HL-60 (cell line): ENCODE measurements around the gene TOR1AIP2.

ENCODE experiments used
- DNase-seq, 2 experiments: peaks; one replicate each; pipeline ENCODE4 v3.0.0-alpha.2; 2010 to 2020; ENCODE audit warnings: low read depth in 1 of 2, low spot score in 1 of 2
- H3K27ac ChIP-seq: fragments of 250-450 bp; sonication (Bioruptor Pico); replicated peaks from 2 replicates; pipeline ENCODE4 v1.5.1; 2020; ENCODE audit warnings: mild to moderate bottlenecking, moderate library complexity
- H3K27me3 ChIP-seq: fragments of 250-450 bp; sonication (Bioruptor Pico); 2 replicates; pipeline ENCODE4 v1.5.1; 2021; ENCODE audit warnings: mild to moderate bottlenecking, moderate library complexity; ENCODE audit not compliant: insufficient read depth, poor library complexity, severe bottlenecking
- H3K4me3 ChIP-seq: replicated peaks from 2 replicates; pipeline ENCODE4 v1.5.1; 2011; ENCODE audit warnings: mild to moderate bottlenecking, control low read depth, low read length; ENCODE audit not compliant: insufficient read depth
- CTCF ChIP-seq: IDR thresholded peaks from one replicate; pipeline ENCODE4 v1.5.1; 2011; ENCODE audit warnings: low read length, control low read depth, inconsistent platforms; ENCODE audit not compliant: insufficient read depth
- GABPA ChIP-seq: IDR thresholded peaks from 2 replicates; pipeline ENCODE4 v1.6.1; 2012; ENCODE audit warnings: low read depth
- POLR2AphosphoS5 ChIP-seq: IDR thresholded peaks from 2 replicates; pipeline ENCODE4 v1.6.1; 2012; ENCODE audit warnings: low read depth
- REST ChIP-seq: IDR thresholded peaks from 2 replicates; pipeline ENCODE4 v1.6.1; 2012; ENCODE audit warnings: low read depth; ENCODE audit not compliant: insufficient replicate concordance
- SPI1 ChIP-seq: IDR thresholded peaks from 2 replicates; pipeline ENCODE4 v1.6.1; 2012; ENCODE audit warnings: low read depth, mild to moderate bottlenecking, borderline replicate concordance

TOR1AIP2 gene

GRCh38 chr1:179921981-179922872, 44.6 kb upstream of the TOR1AIP2 start:
- H3K27ac ChIP-seq = no peak overlapping the region
- no peak for TF ChIP-seq SPI1
- TF ChIP-seq POLR2AphosphoS5 = no peak
- no peak for TF ChIP-seq GABPA
- TF ChIP-seq CTCF = no peak
- no peak for TF ChIP-seq REST
- H3K4me3 ChIP-seq = no peak overlapping the region
- no peak for DNase-seq
- H3K27me3 ChIP-seq = no peaks in the 10 kb centered on the region

GRCh38 chr1:179921472-179921871, 43.9 kb upstream of the TOR1AIP2 start:
- no peak overlapping the region for H3K27ac ChIP-seq
- no peak for DNase-seq
- H3K4me3 ChIP-seq = no peak overlapping the region

More at GRCh38 chr1:179921472-179921871, 43.9 kb upstream of the TOR1AIP2 start:
- TF ChIP-seq GABPA (no peak), POLR2AphosphoS5 (no peak), REST (no peak), CTCF (no peak), SPI1 (no peak)
- H3K27me3 ChIP-seq = no peaks in the 10 kb centered on the region
